Measurements from ENCODE around the gene THOC7. TPM values are rescaled to one million over a fixed set of nuclear protein-coding genes. Genes with fewer than 3 reads are reported as not detected.

The THOC7 gene
- polyA plus RNA-seq, 1 donor from 2014 or later = 67.4 TPM

DNA sequence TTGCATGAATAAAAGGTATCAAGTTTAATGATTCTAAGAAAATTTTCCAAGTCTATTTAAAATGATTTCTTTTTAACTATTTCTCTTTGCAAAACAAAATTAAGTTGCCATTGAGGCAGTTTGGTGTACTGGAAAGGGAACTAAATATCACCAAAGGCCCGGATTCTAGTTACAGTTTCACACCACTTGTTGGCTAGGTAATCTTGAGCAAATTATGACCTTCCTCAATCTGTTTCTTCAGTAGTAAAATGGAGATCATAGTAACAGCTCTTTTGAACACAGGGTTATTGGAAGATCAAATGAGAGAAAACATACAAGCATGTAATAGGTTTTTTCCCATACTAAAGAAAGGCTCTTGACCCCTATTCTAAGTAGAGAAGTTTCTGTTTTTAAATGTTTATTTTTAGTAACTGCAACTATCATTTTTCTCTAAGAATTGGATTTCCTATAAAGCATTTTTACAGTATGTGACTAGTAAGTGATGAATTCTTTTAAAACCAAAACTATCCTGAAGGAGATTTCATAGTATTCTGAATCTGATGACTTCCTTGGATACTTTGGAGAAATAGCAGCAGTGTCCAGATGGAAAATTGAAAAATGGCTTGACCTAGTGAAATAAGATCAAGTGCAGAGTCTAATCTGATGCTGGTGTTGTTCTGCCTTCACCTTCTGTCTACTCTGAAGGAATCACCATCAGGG, 32.9 kb upstream of the THOC7 start:
- no peak overlapping the region for H3K4me3 Mint-ChIP-seq
- peaks cover 0 to 3% (median 0%) of the 10 kb centered on the region in 3 donors for H3K9me3 Mint-ChIP-seq
- H3K4me1 Mint-ChIP-seq = peaks cover 36 to 48% (median 47%) of the 10 kb centered on the region in 3 donors
- H3K36me3 Mint-ChIP-seq = peaks cover 7% of the 10 kb centered on the region
- H3K27me3 Mint-ChIP-seq = no peaks in the 10 kb centered on the region
- peak overlapping the region in 1 of 3 donors; percentile 7 for H3K27ac Mint-ChIP-seq

GRCh38 chr3:63895422-63896189, 32.0 kb upstream of the THOC7 start:
- H3K27me3 Mint-ChIP-seq = no peaks in the 10 kb centered on the region
- H3K9me3 Mint-ChIP-seq = peaks cover 0 to 3% (median 0%) of the 10 kb centered on the region in 3 donors
- peaks cover 3% of the 10 kb centered on the region for H3K36me3 Mint-ChIP-seq
- H3K4me3 Mint-ChIP-seq = no peak overlapping the region
- no peak overlapping the region for H3K27ac Mint-ChIP-seq
- peaks cover 36 to 48% (median 47%) of the 10 kb centered on the region in 3 donors for H3K4me1 Mint-ChIP-seq

GRCh38 chr3:63892773-63893352, 29.3 kb upstream of the THOC7 start:
- H3K4me3 Mint-ChIP-seq = no peak overlapping the region
- H3K9me3 Mint-ChIP-seq = no peaks in the 10 kb centered on the region
- H3K4me1 Mint-ChIP-seq = peaks cover 39 to 47% (median 46%) of the 10 kb centered on the region in 3 donors
- no peaks in the 10 kb centered on the region for H3K27me3 Mint-ChIP-seq
- H3K36me3 Mint-ChIP-seq = no peaks in the 10 kb centered on the region
- peak overlapping the region in 1 of 3 donors; percentile 60 for H3K27ac Mint-ChIP-seq

- H3K27ac Mint-ChIP-seq = peak overlapping the region in 1 of 3 donors; percentile 67
- H3K27me3 Mint-ChIP-seq = no peaks in the 10 kb centered on the region
- H3K9me3 Mint-ChIP-seq = no peaks in the 10 kb centered on the region
- H3K36me3 Mint-ChIP-seq = no peaks in the 10 kb centered on the region
- H3K4me3 Mint-ChIP-seq = no peak overlapping the region
- H3K4me1 Mint-ChIP-seq = peaks cover 37 to 45% (median 40%) of the 10 kb centered on the region in 3 donors
Observed at GRCh38 chr3:63891518-63891917, 27.9 kb upstream of the THOC7 start.

DNA sequence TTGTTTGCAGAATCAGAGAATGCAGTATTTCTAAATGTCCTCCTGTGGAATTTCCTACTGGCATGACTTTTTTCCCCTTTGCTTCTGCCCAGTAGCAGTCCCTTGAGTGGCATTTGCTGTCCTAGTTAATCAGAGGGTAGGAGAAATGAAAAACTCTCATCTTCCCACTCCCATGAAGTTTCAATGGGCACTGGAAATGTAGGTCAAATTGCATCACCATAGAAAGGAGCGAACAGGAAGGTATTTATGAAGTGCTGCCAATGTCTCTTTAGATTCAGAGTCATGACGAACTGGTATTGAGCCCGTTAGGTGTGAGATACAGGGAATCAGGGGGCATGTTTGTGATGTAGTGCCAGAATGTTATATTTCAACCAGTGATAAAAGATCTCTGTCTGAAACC, 23.3 kb upstream of the THOC7 start:
- Mint-ChIP-seq H3K4me3 (no peak overlapping the region), H3K36me3 (peaks cover 2% of the 10 kb centered on the region), H3K27me3 (no peaks in the 10 kb centered on the region), H3K27ac (no peak overlapping the region), H3K4me1 (peaks cover 12 to 29% (median 25%) of the 10 kb centered on the region in 3 donors), H3K9me3 (no peaks in the 10 kb centered on the region)

- peaks cover 2% of the 10 kb centered on the region for H3K36me3 Mint-ChIP-seq
- no peak overlapping the region for H3K4me3 Mint-ChIP-seq
- peaks cover 22 to 50% (median 41%) of the 10 kb centered on the region in 3 donors for H3K4me1 Mint-ChIP-seq
- peak overlapping the region in 1 of 3 donors; percentile 3 for H3K27ac Mint-ChIP-seq
- H3K27me3 Mint-ChIP-seq = no peaks in the 10 kb centered on the region
- no peaks in the 10 kb centered on the region for H3K9me3 Mint-ChIP-seq
Observed at GRCh38 chr3:63880653-63881052, 17.0 kb upstream of the THOC7 start.

DNA sequence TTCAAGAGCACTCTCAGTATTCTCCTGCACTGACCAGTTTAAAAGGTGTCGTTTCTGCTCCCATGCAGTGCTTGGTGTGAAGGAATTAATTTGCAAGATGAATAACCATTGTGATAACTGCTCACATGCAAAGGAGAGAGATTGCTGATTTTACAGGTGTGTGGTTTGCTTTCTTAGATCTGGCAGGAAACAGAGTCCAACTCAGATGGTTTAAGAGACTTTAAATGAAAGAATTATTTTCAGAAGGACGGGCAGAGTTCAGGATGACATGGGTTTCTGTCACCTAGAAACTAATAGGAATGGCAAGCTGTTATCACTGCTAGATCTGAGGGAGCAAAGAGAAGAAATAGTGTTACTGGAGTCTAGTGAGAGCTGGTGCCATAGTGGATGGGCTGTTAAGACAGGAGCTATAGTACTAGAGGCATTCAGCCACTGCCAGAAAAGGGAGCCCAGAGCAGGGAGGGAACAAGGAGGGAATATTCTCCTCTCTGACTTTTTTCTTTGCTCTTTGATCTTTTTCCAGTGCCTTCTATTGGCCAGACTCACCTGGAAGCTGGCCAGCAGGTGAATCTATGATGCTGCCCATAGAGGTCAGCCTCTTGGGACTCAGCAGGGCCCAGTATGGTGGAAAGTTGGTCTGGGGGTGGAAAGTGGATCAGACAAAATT, 14.9 kb upstream of the THOC7 start:
- Mint-ChIP-seq H3K9me3 (no peaks in the 10 kb centered on the region), H3K27ac (peak overlapping the region in 1 of 3 donors; percentile 82), H3K27me3 (no peaks in the 10 kb centered on the region), H3K36me3 (no peaks in the 10 kb centered on the region), H3K4me3 (no peak overlapping the region), H3K4me1 (peaks cover 25 to 57% (median 45%) of the 10 kb centered on the region in 3 donors)

- no peak overlapping the region for H3K4me3 Mint-ChIP-seq
- no peaks in the 10 kb centered on the region for H3K27me3 Mint-ChIP-seq
- H3K27ac Mint-ChIP-seq = no peak overlapping the region
Observed at GRCh38 chr3:63877737-63878393, 14.3 kb upstream of the THOC7 start.

GRCh38 chr3:63876260-63876659, 12.7 kb upstream of the THOC7 start:
- Mint-ChIP-seq H3K27ac (no peak overlapping the region), H3K36me3 (no peaks in the 10 kb centered on the region), H3K9me3 (no peaks in the 10 kb centered on the region), H3K4me3 (no peak overlapping the region), H3K27me3 (no peaks in the 10 kb centered on the region), H3K4me1 (peaks cover 33 to 57% (median 56%) of the 10 kb centered on the region in 3 donors)

More at GRCh38 chr3:63877737-63878393, 14.3 kb upstream of the THOC7 start:
- Mint-ChIP-seq H3K9me3 (no peaks in the 10 kb centered on the region), H3K36me3 (no peaks in the 10 kb centered on the region), H3K4me1 (peaks cover 27 to 55% (median 45%) of the 10 kb centered on the region in 3 donors)

DNA sequence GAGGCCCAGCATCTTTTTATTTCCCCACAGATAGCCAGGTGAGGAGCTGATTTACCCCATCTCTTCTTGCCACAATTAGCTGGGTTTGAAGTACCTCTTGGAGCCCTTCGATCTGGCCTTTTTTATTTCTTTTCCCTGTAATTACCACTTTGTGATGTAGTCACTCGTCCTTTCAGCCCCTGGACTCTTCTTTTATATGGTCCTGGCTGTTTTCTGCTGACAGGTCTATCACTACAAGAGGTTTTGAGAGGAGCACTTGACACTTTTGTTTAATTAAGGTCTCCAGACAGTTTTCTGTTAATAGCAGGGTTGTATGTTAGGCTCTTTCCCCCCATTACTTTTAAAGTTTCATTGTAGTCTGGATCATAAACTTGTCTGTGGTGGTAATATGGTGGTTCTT, 11.9 kb upstream of the THOC7 start:
- Mint-ChIP-seq H3K9me3 (no peaks in the 10 kb centered on the region), H3K36me3 (peaks cover 2% of the 10 kb centered on the region), H3K4me3 (no peak overlapping the region), H3K4me1 (peaks cover 37 to 59% (median 56%) of the 10 kb centered on the region in 3 donors), H3K27ac (peak overlapping the region in 2 of 3 donors; percentile 27 to 41), H3K27me3 (no peaks in the 10 kb centered on the region)

GRCh38 chr3:63874769-63875168, 11.2 kb upstream of the THOC7 start:
- Mint-ChIP-seq H3K36me3 (peaks cover 2% of the 10 kb centered on the region), H3K4me3 (no peak overlapping the region), H3K9me3 (no peaks in the 10 kb centered on the region), H3K4me1 (peaks cover 38 to 63% (median 60%) of the 10 kb centered on the region in 3 donors), H3K27me3 (no peaks in the 10 kb centered on the region), H3K27ac (peak overlapping the region in 2 of 3 donors; percentile 27 to 32)

GRCh38 chr3:63872135-63872924, 8.7 kb upstream of the THOC7 start:
- Mint-ChIP-seq H3K9me3 (no peaks in the 10 kb centered on the region), H3K4me3 (no peak overlapping the region), H3K27me3 (no peaks in the 10 kb centered on the region), H3K36me3 (peaks cover 2% of the 10 kb centered on the region), H3K27ac (no peak overlapping the region), H3K4me1 (peaks cover 42 to 64% (median 62%) of the 10 kb centered on the region in 3 donors)

GRCh38 chr3:63870615-63871005, 7.0 kb upstream of the THOC7 start:
- Mint-ChIP-seq H3K36me3 (peaks cover 2% of the 10 kb centered on the region), H3K4me1 (peaks cover 44 to 62% (median 57%) of the 10 kb centered on the region in 3 donors), H3K9me3 (no peaks in the 10 kb centered on the region), H3K4me3 (peak overlapping the region in 1 of 4 donors; percentile 0), H3K27me3 (no peaks in the 10 kb centered on the region), H3K27ac (no peak overlapping the region)

All from IgD-negative memory B cell (primary cell).